COLO668 (cell line): ENCODE data around the gene DNAJB6.
A peak's percentile ranks its signal among the peaks of the same experiment; 100 is the strongest.

Experiments
- DNase-seq: peaks from one replicate; lab custom pipeline; 2025; ENCODE audit not compliant: unreplicated experiment; lab: John Stamatoyannopoulos, UW

Gene DNAJB6

GRCh38 chr7:157362729-157363128, 25.9 kb downstream of the DNAJB6 start:
- DNase-seq, result no peak

- no peak for DNase-seq
Observed at GRCh38 chr7:157366722-157367121, 29.9 kb downstream of the DNAJB6 start.

GRCh38 chr7:157368955-157369354, 32.2 kb downstream of the DNAJB6 start:
- DNase-seq, result no peak

GRCh38 chr7:157370742-157371141, 33.9 kb downstream of the DNAJB6 start:
- DNase-seq, result no peak

- DNase-seq, result no peak
Observed at GRCh38 chr7:157371296-157371695, 34.5 kb downstream of the DNAJB6 start.

GRCh38 chr7:157372300-157373232, 35.8 kb downstream of the DNAJB6 start:
- DNase-seq, result no peak

- no peak for DNase-seq
Observed at GRCh38 chr7:157373493-157373892, 36.7 kb downstream of the DNAJB6 start.

GRCh38 chr7:157375410-157375809, 38.6 kb downstream of the DNAJB6 start:
- DNase-seq, result no peak

GRCh38 chr7:157377436-157378124, 40.8 kb downstream of the DNAJB6 start:
- no peak for DNase-seq

- DNase-seq, result no peak
Observed at GRCh38 chr7:157378390-157378789, 41.6 kb downstream of the DNAJB6 start.

- DNase-seq, result no peak
Observed at GRCh38 chr7:157379493-157379892, 42.7 kb downstream of the DNAJB6 start.

GRCh38 chr7:157380416-157380815, 43.6 kb downstream of the DNAJB6 start:
- no peak for DNase-seq

GRCh38 chr7:157383868-157384267, 47.1 kb downstream of the DNAJB6 start:
- no peak for DNase-seq

GRCh38 chr7:157384301-157384700, 47.5 kb downstream of the DNAJB6 start:
- no peak for DNase-seq

GRCh38 chr7:157386979-157387800, 50.4 kb downstream of the DNAJB6 start:
- DNase-seq, result peak; percentile 59

- no peak for DNase-seq
Observed at GRCh38 chr7:157388301-157388700, 51.5 kb downstream of the DNAJB6 start.

- DNase-seq, result no peak
Observed at GRCh38 chr7:157389951-157390730, 53.3 kb downstream of the DNAJB6 start.

GRCh38 chr7:157391036-157391710, 54.4 kb downstream of the DNAJB6 start:
- DNase-seq, result no peak

GRCh38 chr7:157392256-157393037, 55.6 kb downstream of the DNAJB6 start:
- DNase-seq, result no peak
